Effector memory CD4-positive, alpha-beta T cell (primary cell): Measurements from ENCODE around the gene AP2A2.

Source experiments
- DNase-seq, 3 donors: peaks; one replicate each; pipeline ENCODE4 v3.0.0-alpha.2; 2020
- H3K27ac ChIP-seq: 2 replicates; pipeline ENCODE4 v1.7.0; 2013; ENCODE audit warnings: mild to moderate bottlenecking, low read length, moderate library complexity; ENCODE audit not compliant: insufficient read depth, poor library complexity, severe bottlenecking
- H3K27me3 ChIP-seq: replicated peaks from 2 replicates; pipeline ENCODE4 v1.7.0; 2013; ENCODE audit warnings: mild to moderate bottlenecking, low read length; ENCODE audit not compliant: insufficient read depth, control insufficient read depth, poor library complexity, severe bottlenecking
- H3K36me3 ChIP-seq: 2 replicates; pipeline ENCODE4 v1.7.0; 2013; ENCODE audit warnings: mild to moderate bottlenecking, low read length, moderate library complexity; ENCODE audit not compliant: control insufficient read depth, insufficient read depth
- H3K4me1 ChIP-seq: 2 replicates; pipeline ENCODE4 v1.7.0; 2013; ENCODE audit warnings: low read length, mild to moderate bottlenecking; ENCODE audit not compliant: control insufficient read depth, insufficient read depth, poor library complexity, severe bottlenecking
- H3K4me3 ChIP-seq: 2 replicates; pipeline ENCODE4 v1.7.0; 2013; ENCODE audit warnings: low read length, low read depth, mild to moderate bottlenecking; ENCODE audit not compliant: insufficient read depth, poor library complexity, severe bottlenecking
- H3K9me3 ChIP-seq: 2 replicates; pipeline ENCODE4 v1.7.0; 2013; ENCODE audit warnings: mild to moderate bottlenecking, low read length, moderate library complexity; ENCODE audit not compliant: control insufficient read depth

AP2A2 gene

DNA sequence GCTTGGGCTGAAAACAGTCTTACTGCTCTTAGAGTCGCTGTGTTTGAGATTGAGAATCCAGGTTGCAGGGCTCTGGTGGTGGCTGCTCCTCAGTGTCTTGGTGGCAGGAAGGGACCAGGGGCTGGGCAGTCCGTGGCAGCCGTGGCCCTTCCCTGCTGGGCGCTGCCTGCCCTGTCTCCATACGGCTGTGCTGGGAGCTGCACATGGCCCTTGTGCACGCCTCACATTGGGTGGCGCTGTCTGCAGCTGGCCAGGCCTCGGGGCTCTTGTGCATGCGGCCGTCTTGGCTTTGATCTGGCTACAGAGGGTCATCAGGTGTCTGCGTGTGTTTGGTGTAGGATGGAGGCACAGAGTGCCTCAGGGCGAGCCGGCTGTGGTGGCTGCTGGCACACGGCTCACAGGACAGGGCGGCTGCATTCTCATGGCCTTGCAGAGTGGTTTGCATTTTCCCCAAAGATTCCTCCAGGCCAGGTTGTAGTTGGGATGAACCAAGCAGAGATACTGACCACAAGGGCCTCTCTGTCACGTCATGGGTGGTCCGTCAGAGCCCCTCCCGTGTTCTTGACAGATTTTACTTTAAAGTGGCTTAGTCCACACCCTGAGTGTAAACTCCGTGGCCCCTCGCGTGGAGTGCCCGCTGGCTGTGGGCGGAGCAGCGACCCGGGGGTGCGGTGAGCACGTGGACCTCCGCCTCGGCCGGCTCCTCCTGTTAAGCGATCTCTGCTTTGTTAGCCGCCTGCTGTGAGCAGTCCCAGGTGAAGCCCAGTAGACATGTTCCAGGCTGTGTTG is 76.1 kb downstream of the AP2A2 start:
- H3K27me3 ChIP-seq: no peaks in the 10 kb centered on the region
- H3K4me1 ChIP-seq: no peaks in the 10 kb centered on the region
- H3K4me3 ChIP-seq: no peak overlapping the region
- peaks cover 66% of the 10 kb centered on the region for H3K36me3 ChIP-seq
- H3K9me3 ChIP-seq: no peaks in the 10 kb centered on the region
- no peak for DNase-seq
- no peak overlapping the region for H3K27ac ChIP-seq

DNA sequence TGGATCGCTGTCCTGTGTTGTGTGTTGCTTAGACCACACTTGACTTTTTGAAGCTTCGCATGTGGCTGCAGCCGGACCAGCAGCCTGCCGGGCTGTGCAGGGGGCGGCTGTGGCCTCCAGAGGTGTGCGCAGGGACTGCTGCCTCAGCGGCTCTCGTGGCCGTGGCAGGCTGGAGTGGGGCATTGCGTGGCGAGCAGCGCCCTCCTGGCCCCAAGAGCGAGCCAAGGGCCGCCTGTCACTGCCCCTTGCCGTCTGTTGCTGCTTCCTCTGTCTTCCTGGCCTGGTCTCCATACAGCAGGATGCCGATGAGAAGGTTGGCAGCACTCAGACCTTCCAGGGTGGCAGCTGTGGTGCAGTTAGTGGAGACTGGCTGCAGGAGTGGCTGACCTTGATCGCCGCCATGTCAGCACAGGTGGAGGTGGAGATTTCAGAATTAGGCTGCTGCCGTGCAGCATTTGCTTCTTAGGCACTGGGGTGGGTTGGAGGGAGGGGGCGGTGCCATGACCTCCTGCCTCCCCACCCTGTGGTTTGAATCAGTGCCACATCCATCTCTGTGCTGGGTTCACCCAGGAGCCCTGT is 76.8 kb downstream of the AP2A2 start:
- Histone ChIP-seq H3K27ac (no peak overlapping the region), H3K9me3 (no peaks in the 10 kb centered on the region), H3K27me3 (no peaks in the 10 kb centered on the region), H3K4me3 (no peak overlapping the region), H3K36me3 (peaks cover 67% of the 10 kb centered on the region), H3K4me1 (no peaks in the 10 kb centered on the region)
- no peak for DNase-seq

DNA sequence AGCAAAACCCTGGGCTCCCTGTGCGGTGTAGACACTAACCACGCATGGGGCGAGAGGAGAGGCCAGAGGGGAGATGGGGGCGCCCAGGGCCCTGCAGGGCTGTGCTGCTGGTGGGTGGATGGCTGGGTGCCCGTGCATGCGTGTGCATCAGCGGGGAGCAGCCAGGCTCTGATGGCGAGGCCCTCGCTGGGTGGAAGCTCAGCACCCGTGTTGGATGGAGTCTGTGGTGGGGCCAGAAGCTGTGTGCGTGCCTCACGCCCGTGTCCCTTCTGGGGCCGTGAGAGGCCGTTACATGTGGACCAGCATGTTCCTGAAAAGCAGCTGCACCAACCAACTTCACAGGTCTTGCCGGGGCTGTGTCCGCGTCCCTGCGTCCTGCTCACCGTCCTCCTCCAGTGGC is 77.5 kb downstream of the AP2A2 start:
- no peak overlapping the region for H3K27ac ChIP-seq
- H3K36me3 ChIP-seq: peaks cover 74% of the 10 kb centered on the region
- H3K4me1 ChIP-seq: no peaks in the 10 kb centered on the region
- H3K4me3 ChIP-seq: no peak overlapping the region
- H3K27me3 ChIP-seq: no peaks in the 10 kb centered on the region
- no peaks in the 10 kb centered on the region for H3K9me3 ChIP-seq
- no peak for DNase-seq

DNA sequence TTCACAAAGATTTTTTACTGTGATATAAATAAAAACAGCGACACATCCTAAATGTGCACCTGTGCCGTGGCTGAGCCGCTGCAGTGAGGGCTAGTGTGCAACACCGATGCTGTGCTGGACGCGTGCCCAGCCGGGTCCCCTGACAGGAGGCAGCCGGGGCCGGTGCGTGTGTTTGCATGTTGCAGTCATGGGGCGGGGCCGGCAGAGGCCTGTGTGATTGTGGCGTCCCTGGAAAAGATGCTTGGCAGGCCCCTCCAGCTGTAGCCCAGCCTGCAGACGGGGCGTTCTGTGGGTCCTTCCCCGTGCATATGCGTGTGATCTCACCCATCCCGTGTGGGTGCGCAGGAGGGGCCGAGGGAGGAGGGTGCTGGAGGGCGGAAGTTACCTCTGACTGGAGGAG is 80.3 kb downstream of the AP2A2 start:
- Histone ChIP-seq H3K27ac (no peak overlapping the region), H3K9me3 (no peaks in the 10 kb centered on the region), H3K27me3 (no peaks in the 10 kb centered on the region), H3K4me3 (no peak overlapping the region), H3K36me3 (peaks cover 89% of the 10 kb centered on the region), H3K4me1 (no peaks in the 10 kb centered on the region)
- DNase-seq: no peak

DNA sequence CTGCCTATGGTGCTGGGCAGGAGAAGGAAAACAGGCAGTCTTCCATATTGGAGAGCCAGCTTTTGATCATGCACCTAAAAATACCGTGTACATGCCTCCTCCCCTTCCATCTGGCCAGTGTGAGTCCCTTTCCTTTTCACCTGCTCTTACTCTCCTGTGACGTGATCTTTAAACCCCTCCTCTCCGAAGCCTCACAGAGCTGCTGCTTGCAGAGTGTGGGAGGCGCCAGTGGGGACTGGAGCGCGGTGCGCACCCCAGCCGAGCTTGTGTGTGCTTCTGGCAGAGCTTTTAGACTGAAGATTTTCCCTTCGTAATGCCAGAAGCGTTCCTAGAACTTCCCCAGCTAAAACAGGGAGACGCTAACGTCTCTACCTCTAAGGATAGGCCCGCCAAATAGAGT is 81.1 kb downstream of the AP2A2 start:
- Histone ChIP-seq H3K36me3 (peaks cover 88% of the 10 kb centered on the region), H3K27ac (no peak overlapping the region), H3K4me3 (no peak overlapping the region), H3K9me3 (no peaks in the 10 kb centered on the region), H3K4me1 (no peaks in the 10 kb centered on the region), H3K27me3 (no peaks in the 10 kb centered on the region)
- no peak for DNase-seq

DNA sequence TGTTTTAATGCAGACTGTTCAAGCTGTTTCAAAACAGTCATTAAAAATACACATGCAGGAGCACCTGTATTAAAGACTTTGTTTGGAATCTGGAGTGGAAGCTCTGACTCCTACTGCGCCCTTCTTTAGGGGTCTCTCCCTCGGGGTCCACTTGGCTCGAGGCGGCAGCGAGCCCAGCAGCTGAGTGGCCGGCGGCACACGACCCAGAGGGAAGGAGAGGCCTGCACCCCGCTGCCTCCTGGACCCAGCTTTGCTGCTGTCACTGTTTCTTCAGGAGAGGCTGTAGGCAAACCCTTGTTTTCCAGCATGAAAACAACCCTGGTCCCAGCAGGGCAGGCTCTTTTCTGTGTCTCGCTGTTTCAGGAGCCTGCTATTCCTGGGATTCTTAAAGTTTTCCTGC is 81.6 kb downstream of the AP2A2 start:
- no peak overlapping the region for H3K4me3 ChIP-seq
- no peak for DNase-seq
- H3K9me3 ChIP-seq: no peaks in the 10 kb centered on the region
- H3K27me3 ChIP-seq: no peaks in the 10 kb centered on the region
- H3K27ac ChIP-seq: no peak overlapping the region
- H3K4me1 ChIP-seq: no peaks in the 10 kb centered on the region
- H3K36me3 ChIP-seq: peaks cover 87% of the 10 kb centered on the region

DNA sequence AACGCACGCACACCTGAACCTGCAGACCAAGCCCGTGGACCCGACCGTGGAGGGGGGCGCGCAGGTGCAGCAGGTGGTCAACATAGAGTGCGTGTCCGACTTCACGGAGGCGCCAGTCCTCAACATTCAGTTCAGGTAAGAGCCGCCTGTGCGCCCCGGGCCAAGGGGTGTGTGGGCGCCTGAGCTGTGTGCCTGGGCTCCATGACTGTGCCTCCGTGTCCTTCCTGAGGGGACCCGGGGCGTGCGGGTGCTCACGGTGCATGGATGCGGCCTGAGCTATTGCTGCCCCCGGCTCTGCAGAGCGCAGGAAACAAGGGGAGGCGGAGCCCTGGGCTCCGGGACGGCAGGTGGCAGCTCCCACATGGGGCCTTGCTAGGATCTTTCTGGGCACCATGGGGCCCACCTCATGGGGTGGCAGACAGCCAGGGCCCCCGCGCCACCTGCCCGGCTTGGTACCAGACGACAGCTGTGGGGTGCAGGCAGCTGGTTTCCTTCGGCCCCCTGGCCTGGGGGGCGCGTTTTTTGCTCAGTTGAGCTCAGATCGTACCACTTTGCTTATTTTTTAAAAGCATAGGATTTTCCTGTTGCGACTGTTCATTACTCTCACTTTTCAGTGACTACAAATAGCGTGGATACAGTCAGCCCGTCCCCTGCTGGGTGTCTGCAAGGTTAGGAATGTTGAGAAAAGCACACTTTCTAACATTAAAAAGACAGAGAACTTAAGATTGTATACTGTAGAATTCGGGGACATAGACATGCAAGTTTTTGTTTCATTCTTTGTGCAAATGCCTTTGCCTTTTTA is 82.5 kb downstream of the AP2A2 start:
- peaks cover 77% of the 10 kb centered on the region for H3K36me3 ChIP-seq
- no peak overlapping the region for H3K4me3 ChIP-seq
- no peak overlapping the region for H3K27ac ChIP-seq
- no peak for DNase-seq
- no peaks in the 10 kb centered on the region for H3K4me1 ChIP-seq
- H3K27me3 ChIP-seq: no peaks in the 10 kb centered on the region
- no peaks in the 10 kb centered on the region for H3K9me3 ChIP-seq

DNA sequence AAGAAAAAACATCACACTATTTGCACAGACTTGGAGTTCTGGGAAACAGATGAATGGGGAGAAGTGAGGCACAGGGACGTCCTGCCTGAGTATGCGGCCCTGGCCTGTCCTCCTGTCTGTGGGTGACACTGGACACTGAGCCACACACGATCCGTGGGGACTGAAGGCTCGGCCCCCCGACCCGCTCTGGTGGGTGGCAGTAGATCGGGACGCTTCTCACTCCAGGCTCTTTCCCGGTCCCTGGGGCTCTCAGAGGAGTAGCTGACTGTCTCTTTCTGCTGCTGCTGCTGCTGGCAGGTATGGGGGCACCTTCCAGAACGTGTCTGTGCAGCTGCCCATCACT is 83.1 kb downstream of the AP2A2 start:
- Histone ChIP-seq H3K36me3 (peaks cover 72% of the 10 kb centered on the region), H3K27ac (no peak overlapping the region), H3K4me3 (no peak overlapping the region)

DNA sequence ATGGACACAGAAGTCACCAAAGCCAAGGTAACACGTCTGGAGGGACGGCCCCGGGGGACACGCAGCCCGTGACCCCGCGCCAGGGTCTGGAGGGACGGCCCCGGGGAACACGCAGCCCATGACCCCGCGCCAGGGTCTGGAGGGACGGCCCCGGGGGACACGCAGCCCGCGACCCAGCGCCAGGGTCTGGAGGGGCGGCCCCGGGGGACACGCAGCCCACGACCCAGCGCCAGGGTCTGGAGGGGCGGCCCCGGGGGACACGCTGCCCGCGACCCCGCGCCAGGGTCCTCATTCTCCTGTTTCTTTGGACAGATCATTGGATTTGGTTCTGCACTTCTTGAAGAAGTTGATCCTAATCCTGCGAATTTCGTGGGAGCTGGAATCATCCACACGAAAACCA is 83.7 kb downstream of the AP2A2 start:
- Histone ChIP-seq H3K27me3 (no peaks in the 10 kb centered on the region), H3K4me1 (no peaks in the 10 kb centered on the region), H3K4me3 (no peak overlapping the region), H3K27ac (no peak overlapping the region), H3K9me3 (no peaks in the 10 kb centered on the region), H3K36me3 (peaks cover 69% of the 10 kb centered on the region)
- DNase-seq: no peak

More for the DNA sequence above, 83.1 kb downstream of the AP2A2 start:
- Histone ChIP-seq H3K9me3 (no peaks in the 10 kb centered on the region), H3K27me3 (no peaks in the 10 kb centered on the region), H3K4me1 (no peaks in the 10 kb centered on the region)
- DNase-seq: no peak

DNA sequence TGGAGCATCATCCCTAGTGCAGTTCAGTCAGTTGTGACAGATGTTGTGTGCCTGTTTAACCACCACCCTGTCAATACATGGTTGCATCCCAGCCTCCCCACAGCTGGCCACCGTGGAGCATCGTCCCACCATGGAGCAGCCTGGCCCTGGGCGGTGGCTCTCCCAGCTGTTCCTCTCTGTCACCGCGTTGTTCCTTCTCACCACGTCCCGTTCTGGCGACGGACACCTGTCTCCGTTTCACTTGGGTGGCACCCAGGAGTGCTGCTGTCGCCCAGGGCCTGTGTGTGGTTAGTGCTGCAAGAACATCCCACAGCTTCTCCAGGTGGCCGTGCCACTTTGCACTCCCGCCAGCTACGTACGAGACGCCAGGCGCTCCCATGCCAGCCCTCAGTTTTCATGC is 84.3 kb downstream of the AP2A2 start:
- Histone ChIP-seq H3K36me3 (peaks cover 63% of the 10 kb centered on the region), H3K27ac (no peak overlapping the region), H3K4me3 (no peak overlapping the region), H3K4me1 (no peaks in the 10 kb centered on the region), H3K27me3 (no peaks in the 10 kb centered on the region), H3K9me3 (no peaks in the 10 kb centered on the region)
- no peak for DNase-seq
